Mammary epithelial cell (primary cell): ENCODE results near the gene UBE2C.

Experiments
- EZH2 ChIP-seq: IDR thresholded peaks from 2 replicates; pipeline ENCODE4 v1.6.1; 2012; ENCODE audit warnings: low read length, inconsistent platforms, borderline replicate concordance
- TF ChIP-seq, protein P1 (sequence below), 2 donors: IDR thresholded peaks in 1 of 2; conservative IDR thresholded peaks in 1 of 2; 2 replicates each; pipeline ENCODE4 v1.5.1; 2011 to 2012; ENCODE audit warnings: inconsistent platforms in 2 of 2, low read length in 2 of 2, mild to moderate bottlenecking in 2 of 2, control low read depth in 1 of 2, low read depth in 1 of 2; ENCODE audit not compliant: insufficient read depth in 1 of 2; ENCODE audit errors: extremely low read depth in 1 of 2

DNA sequence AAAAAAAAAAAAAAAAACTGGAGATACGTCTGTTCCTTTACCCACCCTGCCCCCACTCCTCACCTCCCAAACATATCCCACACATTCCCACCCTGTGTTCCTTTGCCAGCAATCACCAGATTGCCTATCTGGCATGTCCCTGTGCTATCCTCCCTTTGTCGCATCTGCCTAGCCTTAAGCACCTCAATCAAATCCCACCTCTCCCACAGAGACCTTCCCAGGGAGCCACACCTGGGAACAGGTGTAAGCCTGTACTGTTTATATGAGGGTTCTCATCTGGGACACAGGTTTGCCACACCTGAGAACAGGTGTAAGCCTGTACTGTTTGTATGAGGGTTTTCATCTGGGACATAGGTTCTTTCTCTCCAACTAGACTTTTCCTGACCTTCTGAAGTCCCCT, 37.5 kb upstream of the UBE2C start:
- TF ChIP-seq, protein P1, sequence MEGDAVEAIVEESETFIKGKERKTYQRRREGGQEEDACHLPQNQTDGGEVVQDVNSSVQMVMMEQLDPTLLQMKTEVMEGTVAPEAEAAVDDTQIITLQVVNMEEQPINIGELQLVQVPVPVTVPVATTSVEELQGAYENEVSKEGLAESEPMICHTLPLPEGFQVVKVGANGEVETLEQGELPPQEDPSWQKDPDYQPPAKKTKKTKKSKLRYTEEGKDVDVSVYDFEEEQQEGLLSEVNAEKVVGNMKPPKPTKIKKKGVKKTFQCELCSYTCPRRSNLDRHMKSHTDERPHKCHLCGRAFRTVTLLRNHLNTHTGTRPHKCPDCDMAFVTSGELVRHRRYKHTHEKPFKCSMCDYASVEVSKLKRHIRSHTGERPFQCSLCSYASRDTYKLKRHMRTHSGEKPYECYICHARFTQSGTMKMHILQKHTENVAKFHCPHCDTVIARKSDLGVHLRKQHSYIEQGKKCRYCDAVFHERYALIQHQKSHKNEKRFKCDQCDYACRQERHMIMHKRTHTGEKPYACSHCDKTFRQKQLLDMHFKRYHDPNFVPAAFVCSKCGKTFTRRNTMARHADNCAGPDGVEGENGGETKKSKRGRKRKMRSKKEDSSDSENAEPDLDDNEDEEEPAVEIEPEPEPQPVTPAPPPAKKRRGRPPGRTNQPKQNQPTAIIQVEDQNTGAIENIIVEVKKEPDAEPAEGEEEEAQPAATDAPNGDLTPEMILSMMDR (conservative IDR thresholded peaks at IDR 0.05 in 1 of 2, IDR thresholded peaks at IDR 0.05 in 1 of 2; ENCODE audit: extremely low read depth in 1 of 2, insufficient read depth in 1 of 2, low read depth in 1 of 2, low read length in 2 of 2), result no peak
- TF ChIP-seq EZH2, result no peak
